ENCODE data around the gene UBAP1.
A peak's percentile ranks its signal among the peaks of the same experiment; 100 is the strongest.
"Not testable (repeated sequence)": the region's sequence is repeated elsewhere in the genome, so short reads cannot be mapped to it uniquely, and the experiment has no call there.

Gene UBAP1

DNA sequence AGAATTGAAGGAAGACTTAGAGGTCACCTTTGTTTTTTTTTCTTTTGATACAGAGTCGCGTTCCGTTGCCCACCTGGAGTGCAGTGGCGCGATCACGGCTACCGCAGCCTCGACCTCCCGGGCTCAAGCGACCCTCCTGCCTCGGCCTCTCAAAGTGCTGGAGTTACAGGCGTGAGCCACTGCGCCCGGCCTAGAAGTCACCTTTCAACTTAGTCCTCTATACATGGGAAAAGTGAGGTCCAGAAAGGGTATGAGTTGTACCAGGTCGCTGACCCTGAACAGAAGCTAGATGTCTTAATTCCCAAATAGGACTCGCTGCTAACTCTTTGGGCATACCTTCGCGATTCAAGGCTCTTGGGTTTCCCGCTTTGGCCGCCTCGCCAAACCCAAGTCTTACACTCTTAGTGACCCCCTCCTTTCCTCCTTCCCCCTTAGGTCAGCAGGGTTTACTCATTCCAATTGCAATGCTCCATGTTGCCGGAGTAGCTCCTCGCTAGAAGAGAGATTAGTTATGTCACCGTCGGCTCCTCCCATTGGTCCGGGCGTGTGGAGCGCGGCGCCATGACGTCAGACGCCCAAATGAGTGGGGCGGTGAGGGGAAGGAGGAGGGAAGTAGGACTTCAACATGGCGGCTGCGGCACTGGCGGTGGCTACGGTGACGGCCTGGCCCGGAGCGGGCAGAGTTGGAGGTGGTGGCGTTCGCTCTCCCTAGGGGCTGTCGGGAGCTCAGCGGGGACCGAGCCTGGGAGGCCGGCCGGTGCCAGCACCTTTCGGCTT, at the start of gene UBAP1:
Gene UBAP1 (plus strand): TSS at position 608 of the 777 bp plus-strand sequence. CDS start 41,872 bp downstream, outside the sequence.
- peak; percentile 87 to 91 for DNase-seq (ENCODE audit: low read depth in 2 of 2)

DNA sequence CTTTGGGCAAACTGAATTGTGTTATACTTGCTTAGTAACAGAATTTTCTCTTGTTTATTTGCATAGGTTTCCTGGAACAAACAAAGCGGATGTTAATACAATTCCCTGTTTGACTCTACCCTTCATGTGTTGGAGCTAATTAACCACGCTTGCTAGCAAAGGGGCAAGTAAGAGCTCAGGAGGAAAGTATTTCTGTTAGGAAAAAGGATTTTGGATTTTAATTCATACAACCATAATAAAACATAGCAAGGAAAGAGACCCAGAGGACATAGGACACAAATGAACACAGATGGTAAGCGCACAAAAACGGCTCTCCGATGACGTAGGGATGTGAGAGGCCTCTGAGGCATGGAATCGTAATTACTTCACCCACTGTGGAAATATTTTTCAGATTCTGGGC, 47.3 kb upstream of the UBAP1 start:
- no peak for DNase-seq (ENCODE audit: low read depth in 2 of 2)

DNA sequence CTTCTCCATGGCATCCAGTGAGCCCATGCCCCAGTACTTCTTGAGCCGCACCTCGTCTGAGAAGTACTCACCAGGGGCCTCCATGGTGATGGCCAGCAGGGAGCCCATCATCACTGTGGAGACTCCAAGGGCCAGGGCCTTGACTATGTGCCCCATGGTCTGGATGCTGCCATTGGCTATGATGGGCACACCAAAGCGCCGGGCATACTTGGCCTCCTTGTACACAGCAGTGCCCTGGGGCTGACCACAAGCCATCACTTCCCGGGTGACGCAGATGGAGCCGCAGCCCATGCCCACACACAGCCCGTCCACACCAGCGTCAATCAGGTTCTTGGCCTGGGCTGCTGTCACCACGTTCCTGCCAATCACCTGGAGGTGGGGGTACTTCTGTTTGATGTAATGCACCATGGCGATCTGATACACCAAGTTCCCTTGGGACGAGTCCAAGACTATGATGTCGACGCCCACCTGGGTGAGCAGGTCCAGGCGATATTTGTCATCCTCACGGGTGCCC, 45.4 kb upstream of the UBAP1 start:
- DNase-seq (ENCODE audit: low read depth in 2 of 2) = no peak

DNA sequence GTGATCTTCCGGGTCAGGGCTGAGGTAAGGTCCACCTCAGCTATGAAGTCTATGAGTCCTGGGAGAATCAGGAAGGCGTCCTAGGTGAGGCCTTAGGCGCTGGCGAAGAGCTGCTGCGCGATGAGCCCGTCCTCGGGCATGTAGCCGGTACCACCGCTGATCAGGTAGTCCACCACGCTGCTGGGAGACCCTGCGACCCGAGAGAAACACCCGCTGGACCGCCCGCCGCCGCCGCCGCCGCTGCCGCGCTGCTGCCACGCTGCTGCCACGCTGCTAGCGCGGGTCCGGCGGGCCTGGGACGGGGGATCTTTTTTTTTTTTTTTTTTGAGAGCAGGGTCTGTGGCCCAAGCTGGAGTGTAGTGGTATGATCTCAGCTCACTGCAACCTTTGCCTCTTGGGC, 44.3 kb upstream of the UBAP1 start:
- DNase-seq (ENCODE audit: low read depth in 2 of 2) = no peak

DNA sequence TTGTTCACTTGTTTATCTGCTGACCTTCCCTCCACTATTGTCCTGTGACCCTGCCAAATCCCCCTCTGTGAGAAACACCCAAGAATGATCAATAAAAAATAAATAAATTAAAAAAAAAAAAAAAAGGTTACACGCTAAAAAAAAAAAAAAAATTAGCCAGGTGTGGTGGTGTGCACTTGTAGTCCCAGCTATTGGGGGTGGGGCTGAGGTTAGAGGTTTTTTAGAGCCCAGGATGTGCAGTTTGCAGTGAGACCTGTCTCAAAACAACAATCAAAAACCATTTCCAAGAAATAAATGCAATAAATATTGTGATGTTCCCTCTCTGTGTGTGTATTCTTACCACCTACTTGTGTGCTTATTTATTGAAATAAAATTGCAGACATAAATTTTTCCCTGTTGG, 40.2 kb upstream of the UBAP1 start:
- DNase-seq (ENCODE audit: low read depth in 2 of 2) = not testable (repeated sequence)

DNA sequence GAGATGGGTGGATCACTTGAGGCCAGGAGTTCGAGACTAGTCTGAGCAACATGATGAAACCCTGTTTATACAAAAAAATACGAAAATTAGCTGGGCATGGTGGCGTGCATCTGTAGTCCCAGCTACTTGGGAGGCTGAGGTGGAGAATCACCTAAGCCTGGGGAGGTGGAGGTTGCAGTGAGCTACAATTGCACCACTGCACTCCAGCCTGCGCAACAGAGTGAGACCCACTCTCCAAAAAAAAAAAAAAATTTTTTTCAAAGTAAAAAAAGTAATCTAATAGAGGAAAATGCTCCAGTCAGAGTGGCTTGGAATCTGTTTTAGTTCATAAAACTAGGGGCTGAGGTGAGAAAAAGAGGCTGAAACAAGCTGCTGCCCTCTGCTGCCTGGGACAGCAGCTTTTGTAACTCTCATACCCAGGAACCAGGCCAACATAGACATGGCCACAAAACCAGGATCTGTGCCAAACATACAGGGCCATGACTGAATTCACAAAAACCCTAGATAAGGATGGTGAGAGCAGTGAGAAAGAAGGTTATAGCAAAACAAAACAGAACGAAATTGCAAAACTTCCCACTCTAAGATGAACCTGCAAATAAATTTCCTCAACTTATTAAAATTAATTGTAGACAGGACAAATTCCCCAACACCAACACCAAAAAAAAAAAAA, 39.2 kb upstream of the UBAP1 start:
- no peak for DNase-seq (ENCODE audit: low read depth in 2 of 2)

DNA sequence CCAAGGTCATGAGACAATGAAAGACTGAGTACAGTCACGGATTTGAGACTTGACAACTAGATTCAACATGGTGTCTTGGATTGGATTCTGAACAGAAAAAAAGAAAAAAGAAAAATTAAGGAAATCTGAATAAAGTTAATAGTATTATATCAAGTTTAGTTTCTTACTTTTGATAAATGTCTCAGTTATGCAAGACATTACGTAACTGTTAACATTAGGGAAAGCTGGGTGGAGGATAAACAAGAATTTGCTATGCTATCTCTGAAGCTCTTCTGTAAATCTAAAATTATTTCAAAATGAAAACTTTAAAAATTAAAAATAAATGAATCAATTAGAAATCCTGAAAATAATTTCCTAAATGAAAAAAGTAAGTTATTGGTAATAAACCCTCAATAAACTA, 38.0 kb upstream of the UBAP1 start:
- no peak for DNase-seq (ENCODE audit: low read depth in 2 of 2)

DNA sequence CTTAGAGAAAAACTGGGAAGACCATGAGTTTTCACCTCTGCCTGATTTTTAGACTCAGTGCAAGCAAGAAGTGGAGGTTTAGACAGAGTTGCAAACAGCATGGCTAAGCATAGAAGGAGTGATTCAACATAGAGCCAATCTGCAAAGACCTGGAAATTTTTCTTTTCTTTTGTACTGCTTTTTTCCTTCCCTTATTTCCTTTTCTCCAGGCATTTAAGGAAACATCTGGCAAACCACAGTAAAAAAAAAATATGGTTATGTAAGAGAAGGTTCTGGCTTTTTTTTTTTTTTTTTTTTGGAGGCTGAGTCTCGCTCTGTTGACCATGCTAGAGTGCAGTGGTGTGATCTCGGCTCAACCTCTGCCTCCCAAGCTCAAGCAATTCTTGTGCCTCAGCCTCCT, 35.7 kb upstream of the UBAP1 start:
- no peak for DNase-seq (ENCODE audit: low read depth in 2 of 2)

DNA sequence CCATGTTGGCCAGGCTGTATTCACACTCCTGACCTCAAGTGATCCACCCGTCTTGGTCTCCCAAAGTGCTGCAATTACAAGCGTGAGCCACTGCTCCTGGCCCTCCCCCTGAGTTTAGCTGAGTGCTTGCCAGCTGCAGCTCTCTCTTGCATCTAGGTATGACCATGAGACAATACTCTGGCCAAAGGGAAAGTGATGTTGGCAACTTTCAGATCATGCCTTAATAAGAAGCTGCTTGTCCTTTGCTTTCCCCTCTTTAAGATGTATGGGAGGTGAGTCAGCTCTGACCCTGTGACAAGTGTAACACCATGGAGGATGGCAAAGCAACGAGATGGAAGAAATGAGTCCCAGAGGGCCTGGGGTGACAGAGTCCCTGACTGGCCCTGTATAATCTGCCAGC, 33.7 kb upstream of the UBAP1 start:
- DNase-seq (ENCODE audit: low read depth in 2 of 2) = no peak

DNA sequence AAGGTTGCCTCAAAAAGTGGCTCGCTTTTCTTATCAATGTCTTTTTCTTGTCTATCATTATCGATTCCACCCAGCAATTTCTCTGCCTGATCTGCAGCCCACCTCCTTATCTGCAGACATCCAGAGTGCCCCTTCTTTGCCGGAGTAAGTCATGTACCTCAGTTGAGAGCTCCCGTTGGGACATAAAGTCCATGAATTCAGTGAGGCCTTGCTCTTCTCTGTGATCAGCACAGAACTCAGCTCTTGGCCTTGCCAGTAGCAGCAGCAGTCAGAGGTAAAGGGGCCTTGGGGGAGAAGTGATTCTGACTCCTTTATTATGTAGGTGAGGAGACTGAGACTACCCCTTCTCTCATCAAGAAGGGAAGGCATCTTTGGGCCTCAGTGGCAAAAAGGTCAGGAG, 27.4 kb upstream of the UBAP1 start:
- DNase-seq (ENCODE audit: low read depth in 2 of 2) = no peak

DNA sequence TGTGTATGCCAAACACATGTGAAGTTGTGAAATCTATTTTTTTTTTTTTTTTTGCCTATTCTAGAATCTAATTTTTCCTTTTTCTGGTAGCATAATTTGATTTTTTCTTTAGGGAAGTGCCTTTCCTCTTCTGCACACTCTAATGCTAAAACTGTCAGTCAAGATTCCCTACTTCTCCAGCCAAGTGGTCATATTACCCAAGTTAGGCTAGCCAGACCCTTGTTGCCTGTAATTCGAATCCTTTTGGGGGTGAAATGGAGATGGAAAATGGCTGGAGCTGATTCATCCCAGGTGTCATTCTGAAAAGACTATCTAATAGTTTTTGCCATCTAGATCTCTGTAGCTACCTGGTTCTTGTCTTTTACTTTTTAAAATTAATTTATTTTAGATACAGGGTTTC, 24.8 kb upstream of the UBAP1 start:
- DNase-seq (ENCODE audit: low read depth in 2 of 2) = no peak

DNA sequence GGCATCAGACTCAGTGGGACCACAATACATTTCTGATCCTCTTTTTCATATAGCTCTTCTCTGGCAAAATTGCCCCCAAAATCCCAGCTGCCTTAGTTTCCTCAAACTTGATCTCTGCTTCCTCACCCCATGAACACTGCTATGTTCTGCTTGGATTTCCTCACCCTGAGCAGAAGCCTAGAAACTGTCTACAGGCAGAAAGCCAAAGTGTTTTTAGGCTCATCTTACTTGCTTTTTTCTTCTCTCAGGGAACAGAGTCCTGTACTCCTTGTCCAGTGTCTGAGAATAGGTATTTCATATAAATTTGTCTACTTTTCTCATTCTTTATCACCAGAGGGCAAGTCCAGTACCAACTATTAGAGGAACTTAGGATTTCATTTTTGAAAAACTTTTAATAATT, 21.5 kb upstream of the UBAP1 start:
- no peak for DNase-seq (ENCODE audit: low read depth in 2 of 2)

DNA sequence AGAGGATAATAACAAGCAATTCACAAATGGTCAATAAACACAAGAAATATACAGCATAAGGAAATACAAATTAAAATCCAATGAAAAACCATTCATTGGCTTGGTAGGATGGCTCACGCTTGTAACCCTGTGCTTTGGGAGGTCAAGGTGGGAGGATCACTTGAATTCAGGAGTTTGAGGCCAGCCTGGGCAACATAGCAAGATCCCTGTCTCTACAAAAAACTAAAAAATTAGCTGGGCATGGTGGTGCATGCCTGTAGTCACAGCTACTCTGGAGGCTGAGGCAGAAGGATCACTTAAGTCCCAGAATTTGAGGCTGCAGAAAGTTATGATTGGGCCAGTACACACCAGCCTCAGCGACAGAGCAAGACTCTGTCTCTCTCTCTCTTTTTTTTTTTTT, 20.9 kb upstream of the UBAP1 start:
- DNase-seq (ENCODE audit: low read depth in 2 of 2) = no peak

DNA sequence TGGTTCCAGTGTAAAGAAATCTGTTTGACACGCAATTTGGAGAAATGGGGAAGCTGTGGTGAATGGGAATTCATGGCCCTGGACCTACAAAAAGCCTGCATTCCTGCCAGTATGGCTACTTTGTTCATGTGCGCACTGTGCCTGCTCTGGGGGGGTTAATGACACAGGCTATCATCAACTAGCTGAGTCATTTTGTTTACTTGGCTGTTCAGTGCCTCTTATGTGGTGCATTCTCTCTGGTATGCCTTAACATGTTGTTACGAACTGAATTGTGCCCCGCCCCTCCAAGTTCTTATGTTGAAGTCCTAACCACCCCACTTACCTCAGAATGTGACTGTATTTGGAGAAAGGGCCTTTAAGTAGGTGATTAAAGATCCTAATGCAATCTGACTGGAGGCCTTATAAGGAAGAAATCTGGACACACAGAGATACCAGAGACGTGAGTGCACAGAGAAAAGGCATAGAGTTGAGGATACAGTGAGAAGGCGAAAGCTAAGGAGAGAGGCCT, 20.4 kb upstream of the UBAP1 start:
- no peak for DNase-seq (ENCODE audit: low read depth in 2 of 2)

DNA sequence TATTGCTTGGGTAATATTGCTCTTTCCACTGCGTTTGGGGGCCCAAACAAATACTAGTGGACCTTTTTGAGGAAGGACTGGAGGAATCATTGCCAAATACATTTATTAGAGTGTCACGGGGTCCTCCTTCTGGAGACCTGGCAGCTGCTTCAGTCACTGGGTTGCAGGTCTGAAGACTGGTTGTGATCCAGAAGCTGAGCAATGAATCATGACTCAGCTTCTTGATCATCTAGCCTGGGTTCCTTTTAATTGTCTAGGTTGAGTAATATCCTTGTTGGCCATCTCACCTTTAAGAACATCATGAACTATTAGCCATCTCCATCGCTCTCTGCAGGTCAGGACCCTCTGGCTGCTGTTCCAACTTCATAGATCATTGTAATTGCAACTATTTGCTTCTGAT, 15.4 kb upstream of the UBAP1 start:
- no peak for DNase-seq (ENCODE audit: low read depth in 2 of 2)

DNA sequence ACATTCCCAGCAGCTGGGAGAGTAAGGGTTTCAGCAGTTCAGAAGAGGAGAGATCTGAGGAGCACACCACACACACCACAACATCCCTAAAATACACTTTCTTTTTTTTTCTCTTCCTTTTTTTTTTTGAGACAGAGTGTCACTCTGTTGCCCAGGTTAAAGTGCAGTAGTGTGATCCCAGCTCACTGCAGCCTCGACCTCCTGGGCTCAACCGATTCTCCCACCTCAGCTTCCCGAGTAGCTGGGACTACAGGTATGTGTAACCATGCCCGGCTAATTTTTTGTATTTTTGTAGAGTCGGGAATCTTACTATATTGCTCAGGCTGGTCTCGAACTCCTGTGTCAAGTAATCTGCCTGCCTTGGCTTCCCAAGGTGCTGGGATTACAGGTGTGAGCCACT, 9.7 kb upstream of the UBAP1 start:
- DNase-seq (ENCODE audit: low read depth in 2 of 2) = no peak

DNA sequence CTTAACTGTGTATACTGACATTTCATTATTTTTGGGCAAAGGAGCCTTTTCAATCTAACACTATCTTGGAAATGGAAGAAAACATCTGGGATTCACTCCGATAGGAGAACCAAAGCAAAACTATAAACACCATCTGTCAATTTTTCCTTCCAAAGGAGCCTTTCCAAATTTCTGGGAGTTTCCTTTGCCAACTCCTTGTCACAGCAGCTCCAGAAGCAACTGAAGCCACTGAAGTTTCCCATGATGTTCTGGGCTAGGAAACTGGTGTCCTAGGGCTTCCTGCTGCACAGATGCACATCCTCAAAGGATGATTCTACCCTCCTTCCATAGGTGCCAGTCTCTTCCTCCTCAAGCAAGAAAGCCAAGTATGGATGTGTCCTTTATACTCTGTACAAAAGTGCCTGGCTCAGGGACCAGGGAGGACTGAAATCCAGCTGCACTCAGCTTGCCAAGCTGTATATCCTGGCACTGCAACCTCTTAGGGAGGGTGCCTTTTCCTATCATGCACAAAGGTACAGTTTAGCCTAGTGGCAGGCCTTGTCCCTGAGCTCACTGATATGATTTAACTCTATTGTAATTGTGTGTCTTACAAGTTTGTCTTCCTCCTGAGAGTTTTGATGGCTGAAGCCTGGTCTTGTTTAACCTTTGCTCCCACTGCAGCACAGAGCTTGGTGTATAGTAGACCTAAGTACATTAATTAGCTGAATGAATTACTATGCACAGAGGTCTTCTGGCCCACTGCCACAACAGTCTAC, 8.4 kb upstream of the UBAP1 start:
- DNase-seq (ENCODE audit: low read depth in 2 of 2) = no peak

DNA sequence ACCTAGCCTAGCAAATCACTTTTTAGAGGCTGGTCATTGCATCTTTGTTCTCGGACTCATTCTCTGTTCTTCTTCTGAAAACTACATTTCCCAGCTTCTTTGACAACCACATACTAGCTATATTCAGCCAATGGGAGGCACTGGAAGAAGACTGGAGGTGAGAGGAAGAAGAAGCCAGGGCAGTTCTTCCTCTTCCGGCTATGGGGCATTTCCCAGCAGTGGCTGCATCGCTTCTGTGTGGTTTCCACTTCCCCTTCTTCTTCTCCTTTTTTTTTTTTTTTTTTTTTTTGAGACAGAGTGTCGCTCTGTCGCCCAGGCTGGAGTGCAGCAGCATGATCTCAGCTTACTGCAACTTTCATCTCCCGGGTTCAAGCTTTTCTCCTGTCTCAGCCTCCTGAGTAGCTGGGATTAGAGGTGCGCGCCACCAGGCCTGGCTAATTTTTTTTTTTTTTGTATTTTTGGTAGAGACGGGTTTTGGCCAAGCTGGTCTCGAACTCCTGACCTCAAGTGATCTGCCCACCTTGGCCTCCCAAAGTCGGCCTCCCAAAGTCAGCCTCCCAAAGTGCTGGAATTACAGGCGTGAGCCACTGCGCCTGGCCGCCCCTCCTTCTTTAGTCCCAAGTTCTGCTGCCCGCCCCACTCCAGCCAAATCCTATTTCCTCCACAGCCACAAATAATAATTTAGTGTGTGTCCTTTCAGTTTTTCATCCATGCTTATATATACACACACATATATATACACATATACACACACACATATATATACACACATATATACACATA, 6.9 kb upstream of the UBAP1 start:
- no peak for DNase-seq (ENCODE audit: low read depth in 2 of 2)

DNA sequence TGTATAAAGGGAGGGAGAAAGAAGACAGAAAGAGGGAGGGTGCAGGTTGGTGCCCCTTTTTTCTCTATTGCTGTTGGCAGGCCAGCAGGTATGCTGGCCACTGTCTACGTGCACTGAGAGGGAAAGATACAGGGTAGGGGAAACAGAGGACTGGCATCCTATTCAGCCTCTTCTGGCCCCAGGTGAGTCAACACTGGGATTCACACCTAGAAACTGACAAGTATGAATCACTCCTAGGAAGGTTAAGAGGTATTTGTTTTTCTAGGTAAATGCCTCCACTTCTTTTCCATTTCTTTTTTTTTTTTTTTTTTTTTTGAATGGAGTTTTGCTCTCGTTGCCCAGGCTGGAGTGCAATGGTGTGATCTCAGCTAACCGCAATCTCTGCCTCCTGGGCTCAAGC, 2.8 kb upstream of the UBAP1 start:
- DNase-seq (ENCODE audit: low read depth in 2 of 2) = no peak

DNA sequence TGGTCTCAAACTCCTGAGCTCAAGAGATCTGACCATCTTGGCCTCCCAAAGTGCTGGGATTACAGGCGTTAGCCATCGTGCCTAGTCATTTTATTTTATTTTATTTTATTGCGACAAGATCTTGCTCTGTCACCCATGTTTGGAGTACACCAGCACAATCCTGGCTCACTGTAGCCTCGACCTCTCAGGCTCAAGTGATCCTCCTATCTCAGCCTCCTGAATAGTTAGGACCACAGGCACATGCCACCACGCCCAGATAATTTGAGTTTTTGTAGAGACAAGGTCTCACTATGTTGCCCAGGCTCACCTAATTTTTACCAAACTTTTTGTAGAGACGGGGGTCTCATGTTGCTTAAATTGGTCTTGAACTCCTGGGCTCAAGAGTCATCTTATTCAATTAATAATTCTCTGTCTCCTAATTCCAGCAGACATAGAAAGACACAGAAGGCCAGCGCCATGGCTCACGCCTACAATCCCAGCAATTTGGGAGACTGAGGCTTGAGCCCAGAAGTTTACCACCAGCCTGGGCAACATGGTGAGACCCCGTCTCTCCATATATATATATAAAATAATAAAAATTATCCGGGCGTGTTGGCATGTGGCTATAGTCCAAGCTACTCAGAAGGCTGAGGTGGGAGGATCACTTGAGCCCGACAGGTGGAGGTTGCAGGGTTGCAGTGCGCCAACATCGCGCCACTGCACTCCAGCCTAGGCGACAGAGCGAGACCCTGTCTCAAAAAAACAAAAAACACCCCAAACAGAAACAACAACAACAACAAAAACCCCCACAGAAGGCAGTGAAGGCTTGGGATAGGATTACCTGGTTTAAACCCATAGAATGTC, 1.0 kb upstream of the UBAP1 start:
- DNase-seq (ENCODE audit: low read depth in 2 of 2) = no peak
